ENCODE data around the gene LGR5.

LGR5 gene

GRCh38 chr12:71578694-71579258 is 139.2 kb downstream of the LGR5 start:
- H3K4me3 ChIP-seq (ENCODE audit: control insufficient read depth in 1 of 7, extremely low read depth in 1 of 7, insufficient read depth in 4 of 7, low read depth in 2 of 7, low read length in 6 of 7) = no peak overlapping the region
- no peaks in the 10 kb centered on the region for H3K36me3 ChIP-seq (ENCODE audit: control insufficient read depth in 4 of 4, insufficient read depth in 4 of 4, low read length in 3 of 4)
- ChIA-PET POLR2A (no interaction called here), CTCF (interaction anchor here (0.7 to 0.8 kb wide), 2 partner anchors 26 to 163 kb away, joined by 3 read pairs; no protein-coding TSS in a partner anchor)
- DNase-seq = no peak
- H3K27me3 ChIP-seq (replicated peaks in 2 of 5; ENCODE audit: control insufficient read depth in 4 of 5, insufficient read depth in 5 of 5, low read length in 4 of 5) = no peaks in the 10 kb centered on the region
- H3K4me1 ChIP-seq (ENCODE audit: control extremely low read depth in 1 of 4, control insufficient read depth in 4 of 4, insufficient read depth in 4 of 4, low read length in 3 of 4) = peaks cover 0 to 3% (median 0%) of the 10 kb centered on the region in 4 experiments
- no peak overlapping the region for H3K27ac ChIP-seq (ENCODE audit: insufficient read depth in 1 of 2, low read depth in 1 of 2, low read length in 2 of 2, poor library complexity in 1 of 2, severe bottlenecking in 2 of 2)
- H3K9me3 ChIP-seq (ENCODE audit: control extremely low read depth in 1 of 5, control insufficient read depth in 4 of 5, insufficient read depth in 2 of 5, low read depth in 1 of 5, low read length in 4 of 5) = no peaks in the 10 kb centered on the region
- WGBS (ENCODE audit: insufficient coverage) = 100% methylated on average over 3 of the region's 5 CpGs

DNA sequence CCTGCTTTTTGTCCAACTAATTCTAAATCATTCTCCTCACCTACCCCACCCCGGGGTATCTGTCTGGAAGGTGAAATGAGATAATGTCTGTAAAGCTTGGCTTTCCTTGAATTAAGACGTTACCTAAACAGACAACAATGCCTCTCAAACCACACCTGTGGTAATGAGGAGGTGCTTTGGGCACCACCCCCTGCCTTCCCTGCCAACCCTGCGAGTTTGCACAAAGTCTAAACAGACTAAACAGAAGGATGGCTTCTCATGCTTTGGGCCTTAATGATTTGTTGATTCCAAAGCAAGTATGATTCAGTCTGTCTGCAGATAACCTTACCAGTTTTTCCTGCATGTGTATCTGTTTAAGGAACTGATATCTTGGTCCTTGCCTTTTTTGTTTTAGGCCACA is 141.6 kb downstream of the LGR5 start:
- Histone ChIP-seq H3K27me3 (replicated peaks in 2 of 5; ENCODE audit: control insufficient read depth in 4 of 5, insufficient read depth in 5 of 5, low read length in 4 of 5) (no peaks in the 10 kb centered on the region), H3K27ac (ENCODE audit: insufficient read depth in 1 of 2, low read depth in 1 of 2, low read length in 2 of 2, poor library complexity in 1 of 2, severe bottlenecking in 2 of 2) (no peak overlapping the region), H3K4me1 (ENCODE audit: control extremely low read depth in 1 of 4, control insufficient read depth in 4 of 4, insufficient read depth in 4 of 4, low read length in 3 of 4) (peaks cover 0 to 3% (median 0%) of the 10 kb centered on the region in 4 experiments), H3K36me3 (ENCODE audit: control insufficient read depth in 4 of 4, insufficient read depth in 4 of 4, low read length in 3 of 4) (no peaks in the 10 kb centered on the region), H3K9me3 (ENCODE audit: control extremely low read depth in 1 of 5, control insufficient read depth in 4 of 5, insufficient read depth in 2 of 5, low read depth in 1 of 5, low read length in 4 of 5) (no peaks in the 10 kb centered on the region), H3K4me3 (ENCODE audit: control insufficient read depth in 1 of 7, extremely low read depth in 1 of 7, insufficient read depth in 4 of 7, low read depth in 2 of 7, low read length in 6 of 7) (no peak overlapping the region)
- WGBS (ENCODE audit: insufficient coverage) = 100% methylated on average over 1 of the region's 3 CpGs
- POLR2A ChIA-PET = no interaction called here
- DNase-seq = no peak
- CTCF ChIA-PET = no interaction called here

- Histone ChIP-seq H3K4me3 (ENCODE audit: control insufficient read depth in 1 of 7, extremely low read depth in 1 of 7, insufficient read depth in 4 of 7, low read depth in 2 of 7, low read length in 6 of 7) (no peak overlapping the region), H3K9me3 (ENCODE audit: control extremely low read depth in 1 of 5, control insufficient read depth in 4 of 5, insufficient read depth in 2 of 5, low read depth in 1 of 5, low read length in 4 of 5) (no peaks in the 10 kb centered on the region), H3K27me3 (replicated peaks in 2 of 5; ENCODE audit: control insufficient read depth in 4 of 5, insufficient read depth in 5 of 5, low read length in 4 of 5) (no peaks in the 10 kb centered on the region), H3K27ac (ENCODE audit: insufficient read depth in 1 of 2, low read depth in 1 of 2, low read length in 2 of 2, poor library complexity in 1 of 2, severe bottlenecking in 2 of 2) (no peak overlapping the region), H3K4me1 (ENCODE audit: control extremely low read depth in 1 of 4, control insufficient read depth in 4 of 4, insufficient read depth in 4 of 4, low read length in 3 of 4) (peaks cover 0 to 3% (median 0%) of the 10 kb centered on the region in 4 experiments), H3K36me3 (ENCODE audit: control insufficient read depth in 4 of 4, insufficient read depth in 4 of 4, low read length in 3 of 4) (no peaks in the 10 kb centered on the region)
- WGBS (ENCODE audit: insufficient coverage) = no CpG with 5 or more reads among the region's 2 CpGs
- CTCF ChIA-PET = interaction anchor here (1.1 kb wide), 1 partner anchor 22 kb away, joined by 4 read pairs; no protein-coding TSS in a partner anchor
- DNase-seq = no peak
- POLR2A ChIA-PET = no interaction called here
These were observed 143.3 kb downstream of the LGR5 start for GRCh38 chr12:71582925-71583324.

- Histone ChIP-seq H3K27me3 (replicated peaks in 2 of 5; ENCODE audit: control insufficient read depth in 4 of 5, insufficient read depth in 5 of 5, low read length in 4 of 5) (no peaks in the 10 kb centered on the region), H3K9me3 (ENCODE audit: control extremely low read depth in 1 of 5, control insufficient read depth in 4 of 5, insufficient read depth in 2 of 5, low read depth in 1 of 5, low read length in 4 of 5) (no peaks in the 10 kb centered on the region), H3K36me3 (ENCODE audit: control insufficient read depth in 4 of 4, insufficient read depth in 4 of 4, low read length in 3 of 4) (no peaks in the 10 kb centered on the region), H3K4me1 (ENCODE audit: control extremely low read depth in 1 of 4, control insufficient read depth in 4 of 4, insufficient read depth in 4 of 4, low read length in 3 of 4) (no peaks in the 10 kb centered on the region), H3K27ac (ENCODE audit: insufficient read depth in 1 of 2, low read depth in 1 of 2, low read length in 2 of 2, poor library complexity in 1 of 2, severe bottlenecking in 2 of 2) (no peak overlapping the region), H3K4me3 (ENCODE audit: control insufficient read depth in 1 of 7, extremely low read depth in 1 of 7, insufficient read depth in 4 of 7, low read depth in 2 of 7, low read length in 6 of 7) (no peak overlapping the region)
- DNase-seq = no peak
- POLR2A ChIA-PET = no interaction called here
- CTCF ChIA-PET = interaction anchor here (0.9 to 1.2 kb wide), 2 partner anchors 10 to 24 kb away, joined by 3 to 4 read pairs; no protein-coding TSS in a partner anchor
- 89% methylated on average over 3 of the region's 3 CpGs for WGBS (ENCODE audit: insufficient coverage)
These were observed 144.8 kb downstream of the LGR5 start for GRCh38 chr12:71584356-71584755.

- H3K36me3 ChIP-seq (ENCODE audit: control insufficient read depth in 4 of 4, insufficient read depth in 4 of 4, low read length in 3 of 4) = no peaks in the 10 kb centered on the region
- no peak overlapping the region for H3K4me3 ChIP-seq (ENCODE audit: control insufficient read depth in 1 of 7, extremely low read depth in 1 of 7, insufficient read depth in 4 of 7, low read depth in 2 of 7, low read length in 6 of 7)
- H3K4me1 ChIP-seq (ENCODE audit: control extremely low read depth in 1 of 4, control insufficient read depth in 4 of 4, insufficient read depth in 4 of 4, low read length in 3 of 4) = no peaks in the 10 kb centered on the region
- CTCF ChIA-PET = interaction anchor here (1.2 kb wide), 1 partner anchor 24 kb away, joined by 3 read pairs; no protein-coding TSS in a partner anchor
- H3K9me3 ChIP-seq (ENCODE audit: control extremely low read depth in 1 of 5, control insufficient read depth in 4 of 5, insufficient read depth in 2 of 5, low read depth in 1 of 5, low read length in 4 of 5) = no peaks in the 10 kb centered on the region
- WGBS (ENCODE audit: insufficient coverage) = 100% methylated on average over 1 of the region's 1 CpG
- DNase-seq = no peak
- H3K27me3 ChIP-seq (replicated peaks in 2 of 5; ENCODE audit: control insufficient read depth in 4 of 5, insufficient read depth in 5 of 5, low read length in 4 of 5) = no peaks in the 10 kb centered on the region
- POLR2A ChIA-PET = no interaction called here
- H3K27ac ChIP-seq (ENCODE audit: insufficient read depth in 1 of 2, low read depth in 1 of 2, low read length in 2 of 2, poor library complexity in 1 of 2, severe bottlenecking in 2 of 2) = no peak overlapping the region
These were observed 145.6 kb downstream of the LGR5 start for GRCh38 chr12:71585218-71585617.

DNA sequence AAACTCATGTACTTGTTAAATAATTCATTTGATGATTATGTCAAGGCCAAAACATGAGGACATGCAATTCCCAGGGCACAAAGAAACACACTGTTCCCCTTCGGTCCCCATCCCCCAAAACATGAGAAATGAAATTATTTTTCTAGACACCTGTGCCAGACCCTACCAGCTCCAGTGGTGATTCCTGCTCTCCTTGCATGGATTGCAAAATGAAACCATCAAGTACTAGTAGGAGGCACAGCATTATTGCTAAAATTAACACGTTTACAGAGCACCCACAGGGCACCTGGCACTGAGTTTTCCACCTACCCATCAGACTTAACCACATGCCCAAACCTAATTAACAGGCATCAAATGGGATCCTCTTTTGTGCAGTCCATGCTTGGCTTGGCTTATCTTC is 147.4 kb downstream of the LGR5 start:
- H3K27ac ChIP-seq (ENCODE audit: insufficient read depth in 1 of 2, low read depth in 1 of 2, low read length in 2 of 2, poor library complexity in 1 of 2, severe bottlenecking in 2 of 2) = no peak overlapping the region
- POLR2A ChIA-PET = no interaction called here
- H3K4me3 ChIP-seq (ENCODE audit: control insufficient read depth in 1 of 7, extremely low read depth in 1 of 7, insufficient read depth in 4 of 7, low read depth in 2 of 7, low read length in 6 of 7) = no peak overlapping the region
- H3K9me3 ChIP-seq (ENCODE audit: control extremely low read depth in 1 of 5, control insufficient read depth in 4 of 5, insufficient read depth in 2 of 5, low read depth in 1 of 5, low read length in 4 of 5) = no peaks in the 10 kb centered on the region
- CTCF ChIA-PET = no interaction called here
- H3K4me1 ChIP-seq (ENCODE audit: control extremely low read depth in 1 of 4, control insufficient read depth in 4 of 4, insufficient read depth in 4 of 4, low read length in 3 of 4) = no peaks in the 10 kb centered on the region
- no peak for DNase-seq
- H3K36me3 ChIP-seq (ENCODE audit: control insufficient read depth in 4 of 4, insufficient read depth in 4 of 4, low read length in 3 of 4) = peaks cover 0 to 2% (median 0%) of the 10 kb centered on the region in 4 experiments
- whole genome bisulfite sequencing (ENCODE audit: insufficient coverage) = 87% methylated on average over 2 of the region's 2 CpGs
- no peaks in the 10 kb centered on the region for H3K27me3 ChIP-seq (replicated peaks in 2 of 5; ENCODE audit: control insufficient read depth in 4 of 5, insufficient read depth in 5 of 5, low read length in 4 of 5)

GRCh38 chr12:71589478-71589881 is 149.9 kb downstream of the LGR5 start:
- H3K36me3 ChIP-seq (ENCODE audit: control insufficient read depth in 4 of 4, insufficient read depth in 4 of 4, low read length in 3 of 4) = peaks cover 0 to 2% (median 0%) of the 10 kb centered on the region in 4 experiments
- WGBS (ENCODE audit: insufficient coverage) = 96% methylated on average over 2 of the region's 4 CpGs
- H3K27me3 ChIP-seq (replicated peaks in 2 of 5; ENCODE audit: control insufficient read depth in 4 of 5, insufficient read depth in 5 of 5, low read length in 4 of 5) = no peaks in the 10 kb centered on the region
- no peak for DNase-seq
- no peaks in the 10 kb centered on the region for H3K4me1 ChIP-seq (ENCODE audit: control extremely low read depth in 1 of 4, control insufficient read depth in 4 of 4, insufficient read depth in 4 of 4, low read length in 3 of 4)
- no peaks in the 10 kb centered on the region for H3K9me3 ChIP-seq (ENCODE audit: control extremely low read depth in 1 of 5, control insufficient read depth in 4 of 5, insufficient read depth in 2 of 5, low read depth in 1 of 5, low read length in 4 of 5)
- ChIA-PET CTCF (no interaction called here), POLR2A (no interaction called here)
- no peak overlapping the region for H3K27ac ChIP-seq (ENCODE audit: insufficient read depth in 1 of 2, low read depth in 1 of 2, low read length in 2 of 2, poor library complexity in 1 of 2, severe bottlenecking in 2 of 2)
- H3K4me3 ChIP-seq (ENCODE audit: control insufficient read depth in 1 of 7, extremely low read depth in 1 of 7, insufficient read depth in 4 of 7, low read depth in 2 of 7, low read length in 6 of 7) = no peak overlapping the region
